Karpas-422 (cell line): Measurements from ENCODE around the gene XAGE1B. TPM values are rescaled to one million over a fixed set of nuclear protein-coding genes. Genes with fewer than 3 reads are reported as not detected.
"Not testable (repeated sequence)": the region's sequence is repeated elsewhere in the genome, so short reads cannot be mapped to it uniquely, and the experiment has no call there.

Experiments
- DNase-seq: peaks from one replicate; pipeline ENCODE4 v3.0.0-alpha.2; 2015
- H2AFZ ChIP-seq: fragments of 200-600 bp; sonication (generic); 2 replicates; pipeline ENCODE4 v1.6.1; 2014; ENCODE audit warnings: antibody characterized with exemption, low read length, mixed read lengths
- H3K27ac ChIP-seq: fragments of 200-600 bp; sonication (generic); 2 replicates; pipeline ENCODE4 v1.5.1; 2014; ENCODE audit warnings: mild to moderate bottlenecking, low read length, moderate library complexity
- H3K27me3 ChIP-seq: fragments of 200-600 bp; sonication (generic); 2 replicates; pipeline ENCODE4 v1.6.1; 2014; ENCODE audit warnings: low read length, mixed read lengths
- H3K36me3 ChIP-seq: fragments of 200-600 bp; sonication (generic); 2 replicates; pipeline ENCODE4 v1.6.1; 2014; ENCODE audit warnings: low read length, mixed read lengths; ENCODE audit not compliant: insufficient read depth
- H3K4me1 ChIP-seq: fragments of 200-600 bp; sonication (generic); 2 replicates; pipeline ENCODE4 v1.6.1; 2014; ENCODE audit warnings: mild to moderate bottlenecking, low read length, mixed read lengths
- H3K4me2 ChIP-seq: fragments of 200-600 bp; sonication (generic); 2 replicates; pipeline ENCODE4 v1.6.1; 2014; ENCODE audit warnings: low read length, low read depth, mild to moderate bottlenecking; ENCODE audit not compliant: poor library complexity, severe bottlenecking
- H3K4me3 ChIP-seq: fragments of 200-600 bp; sonication (generic); 2 replicates; pipeline ENCODE4 v1.5.1; 2014; ENCODE audit warnings: mild to moderate bottlenecking, antibody characterized with exemption, low read length, mixed read lengths
- H3K79me2 ChIP-seq: fragments of 200-600 bp; sonication (generic); 2 replicates; pipeline ENCODE4 v1.6.1; 2014; ENCODE audit warnings: mild to moderate bottlenecking, low read length, mixed read lengths
- H3K9ac ChIP-seq: fragments of 200-600 bp; sonication (generic); 2 replicates; pipeline ENCODE4 v1.6.0; 2014; ENCODE audit warnings: low read length
- H3K9me2 ChIP-seq: fragments of 200-600 bp; sonication (generic), shearing (Covaris generic); replicated peaks from 2 replicates; pipeline ENCODE4 v1.6.0; 2014; ENCODE audit warnings: mild to moderate bottlenecking, low read length, moderate library complexity; ENCODE audit not compliant: insufficient read depth
- H3K9me3 ChIP-seq: fragments of 300-700, 200-600 bp; sonication (generic); 2 replicates; pipeline ENCODE4 v1.6.1; 2014; ENCODE audit warnings: low read length, mixed read lengths
- H4K20me1 ChIP-seq: fragments of 200-600 bp; sonication (generic); 2 replicates; pipeline ENCODE4 v1.6.1; 2014; ENCODE audit warnings: mild to moderate bottlenecking, antibody characterized with exemption, low read length, low read depth; ENCODE audit not compliant: insufficient read depth
- small RNA-seq: library from RNA; depleted of rRNA; stranded (forward); fragments of <200 nt; gene quantifications from one replicate; pipeline ENCODE3, GENCODE V24; 2014
- total RNA-seq: library from RNA; depleted of rRNA; stranded (reverse); fragments of >200 nt; shearing (Covaris generic); gene quantifications from 2 replicates; pipeline ENCODE4 v1.2.3, GENCODE V29; 2014; ENCODE audit warnings: low replicate concordance; rRNA removed

XAGE1B gene
- total RNA-seq, 1 experiment from 2014 or later: not detected

- H4K20me1 ChIP-seq, DNase-seq, H3K9me2 ChIP-seq, H3K9ac ChIP-seq, H3K27me3 ChIP-seq, H3K9me3 ChIP-seq, H2AFZ ChIP-seq, H3K4me3 ChIP-seq, H3K4me2 ChIP-seq, H3K79me2 ChIP-seq, H3K27ac ChIP-seq, H3K36me3 ChIP-seq, H3K4me1 ChIP-seq: not testable (repeated sequence)
These were observed 21.1 kb downstream of the XAGE1B start, which contains the start of gene XAGE1A for GRCh38 chrX:52495545-52496418. XAGE1A (plus strand) TSS chrX:52495808; CDS start chrX:52497362, 1,554 bp downstream.

GRCh38 chrX:52471301-52471700 is 45.6 kb downstream of the XAGE1B start:
- H3K4me1 ChIP-seq, H4K20me1 ChIP-seq, H3K9ac ChIP-seq, H3K9me3 ChIP-seq, H3K27me3 ChIP-seq, H3K9me2 ChIP-seq, H3K79me2 ChIP-seq, H3K36me3 ChIP-seq, H3K4me2 ChIP-seq, DNase-seq, H2AFZ ChIP-seq, H3K27ac ChIP-seq, H3K4me3 ChIP-seq: not testable (repeated sequence)

Small RNA genes lying within 50 kb of the gene (small RNA-seq; reads per million reads assigned to genes)
- gene BX510359.8 (not detected), gene RBM22P7 (not detected)

Other genes with a start within 250 kb of the XAGE1B start
- not detected in 2 replicates for gene XAGE2, start 148.0 kb downstream of the XAGE1B start, total RNA-seq
- not detected in 2 replicates for gene XAGE1A, start 21.3 kb downstream of the XAGE1B start, total RNA-seq
- not detected in 2 replicates for gene SSX7, start 137.8 kb upstream of the XAGE1B start, total RNA-seq
- gene SSX2, start 190.1 kb upstream of the XAGE1B start, total RNA-seq: not detected in 2 replicates
- gene SSX2B, start 234.2 kb upstream of the XAGE1B start, total RNA-seq: not detected in 2 replicates